OCI-LY3 (cell line): ENCODE measurements around the gene CRTAC1.

Source experiments
- CTCF ChIP-seq: fragments of 200-600, 300-600 bp; sonication (generic); IDR thresholded peaks from 2 replicates; pipeline ENCODE4 v1.5.1; 2014; ENCODE audit warnings: antibody characterized with exemption, low read length, low read depth
- EZH2phosphoT487 ChIP-seq: fragments of 200-600 bp; shearing (Covaris generic); IDR thresholded peaks from 2 replicates; pipeline ENCODE4 v1.6.1; 2018; ENCODE audit warnings: antibody characterized with exemption, mixed run types, low read depth

DNA sequence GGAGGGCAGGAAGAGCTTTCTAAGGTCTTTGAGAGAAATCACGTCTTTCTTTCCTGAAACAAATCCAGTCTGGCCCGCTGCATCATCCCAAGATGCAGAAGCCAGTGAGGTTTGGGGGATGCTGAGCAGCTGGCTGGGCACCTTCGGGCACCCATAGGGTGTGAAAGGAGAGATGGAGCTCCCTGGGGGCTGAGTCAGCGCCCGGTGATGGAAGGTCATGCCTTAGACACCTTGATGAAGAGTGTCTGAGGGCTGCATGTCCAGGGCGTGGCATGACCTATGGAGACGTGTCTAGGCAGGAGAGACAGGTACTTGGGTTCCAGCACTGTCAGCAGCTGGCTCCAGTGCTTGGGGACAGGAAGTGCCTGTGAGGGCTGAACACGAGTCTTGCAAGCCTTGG lies 92.5 kb downstream of the CRTAC1 start:
- TF ChIP-seq CTCF (no peak), EZH2phosphoT487 (no peak)
